Rectal smooth muscle tissue (tissue), 1 donor: ENCODE measurements around the gene SLC8A1.

Experiments
- H3K27ac ChIP-seq: one replicate; pipeline ENCODE4 v1.7.0; 2013; ENCODE audit warnings: low read depth, low read length, inconsistent platforms
- H3K27me3 ChIP-seq: one replicate; pipeline ENCODE4 v1.7.0; 2013; ENCODE audit warnings: low read length; ENCODE audit not compliant: control insufficient read depth, insufficient read depth
- H3K36me3 ChIP-seq: one replicate; pipeline ENCODE4 v1.7.0; 2013; ENCODE audit warnings: low read length; ENCODE audit not compliant: control insufficient read depth, insufficient read depth
- H3K4me1 ChIP-seq: one replicate; pipeline ENCODE4 v1.7.0; 2013; ENCODE audit warnings: low read length; ENCODE audit not compliant: control insufficient read depth, insufficient read depth
- H3K4me3 ChIP-seq: one replicate; pipeline ENCODE4 v1.7.0; 2013; ENCODE audit warnings: low read length
- H3K9ac ChIP-seq: one replicate; pipeline ENCODE4 v1.7.0; 2013; ENCODE audit warnings: low read length

SLC8A1 gene

DNA sequence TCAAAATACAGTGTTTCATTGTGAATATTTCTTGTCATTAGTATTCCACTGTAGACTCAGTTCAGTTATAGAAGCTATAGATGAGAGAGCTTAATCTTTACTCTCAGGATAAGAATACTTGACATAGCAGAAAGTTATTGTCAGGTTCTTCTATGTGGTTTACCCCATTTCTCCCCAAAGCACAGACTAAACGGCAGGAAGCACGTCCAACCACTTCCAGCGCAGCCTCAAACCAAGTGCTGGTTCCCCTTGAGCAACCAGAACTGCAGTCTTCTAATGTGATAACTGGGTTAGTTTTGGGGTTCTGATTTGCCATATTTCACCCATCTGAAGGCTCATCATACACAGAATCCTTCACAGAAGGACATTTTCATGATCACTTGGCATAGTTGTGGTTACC is 324.7 kb downstream of the SLC8A1 start:
- Histone ChIP-seq H3K27ac (peak overlapping the region; percentile 33), H3K4me3 (no peak overlapping the region), H3K27me3 (no peaks in the 10 kb centered on the region), H3K9ac (no peak overlapping the region), H3K4me1 (peaks cover 20% of the 10 kb centered on the region), H3K36me3 (no peaks in the 10 kb centered on the region)

DNA sequence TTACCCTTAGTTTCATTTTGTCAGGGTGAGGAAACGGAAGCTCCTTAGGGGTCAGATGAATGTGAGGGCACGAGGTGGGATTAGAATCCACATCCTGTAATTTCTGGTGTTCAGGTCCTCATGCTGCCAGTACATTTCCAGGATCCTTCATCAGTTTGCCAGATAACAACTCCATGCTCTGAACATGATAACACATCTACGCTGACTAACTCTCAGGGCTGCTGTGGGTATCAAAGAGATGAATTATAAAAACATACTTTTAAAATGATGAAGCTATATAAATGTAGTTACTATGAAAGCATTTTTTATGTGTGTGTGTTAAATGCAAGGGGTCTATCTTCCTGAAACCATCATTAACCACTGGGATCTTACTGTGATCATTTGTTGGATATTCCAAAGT is 325.9 kb downstream of the SLC8A1 start:
- Histone ChIP-seq H3K27ac (no peak overlapping the region), H3K36me3 (no peaks in the 10 kb centered on the region)

DNA sequence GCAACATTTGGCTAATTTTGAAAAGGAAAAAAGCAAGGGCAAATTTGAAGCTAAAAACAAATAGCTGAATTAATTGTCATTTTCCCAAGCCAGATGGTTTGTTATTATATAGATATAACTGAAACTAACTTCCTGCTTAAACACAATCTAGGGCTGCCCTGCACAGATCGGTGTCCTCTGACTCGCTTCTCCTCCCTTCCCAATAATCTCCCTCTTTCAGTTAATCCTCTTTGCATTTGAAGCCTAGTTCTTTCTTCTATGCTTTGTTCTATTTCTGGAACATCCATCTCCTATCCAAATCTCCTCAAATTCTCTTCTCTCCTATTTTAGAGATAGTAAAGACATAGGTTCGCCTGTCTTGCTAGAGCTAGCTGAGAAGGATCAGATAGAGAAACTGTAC is 328.1 kb downstream of the SLC8A1 start:
- H3K4me1 ChIP-seq, result peaks cover 11% of the 10 kb centered on the region
- H3K27ac ChIP-seq, result no peak overlapping the region
- H3K9ac ChIP-seq, result no peak overlapping the region
- no peaks in the 10 kb centered on the region for H3K27me3 ChIP-seq
- no peaks in the 10 kb centered on the region for H3K36me3 ChIP-seq
- H3K4me3 ChIP-seq, result no peak overlapping the region

More for the DNA sequence above, 325.9 kb downstream of the SLC8A1 start:
- H3K27me3 ChIP-seq, result no peaks in the 10 kb centered on the region
- peaks cover 20% of the 10 kb centered on the region for H3K4me1 ChIP-seq
- H3K4me3 ChIP-seq, result no peak overlapping the region
- H3K9ac ChIP-seq, result no peak overlapping the region

DNA sequence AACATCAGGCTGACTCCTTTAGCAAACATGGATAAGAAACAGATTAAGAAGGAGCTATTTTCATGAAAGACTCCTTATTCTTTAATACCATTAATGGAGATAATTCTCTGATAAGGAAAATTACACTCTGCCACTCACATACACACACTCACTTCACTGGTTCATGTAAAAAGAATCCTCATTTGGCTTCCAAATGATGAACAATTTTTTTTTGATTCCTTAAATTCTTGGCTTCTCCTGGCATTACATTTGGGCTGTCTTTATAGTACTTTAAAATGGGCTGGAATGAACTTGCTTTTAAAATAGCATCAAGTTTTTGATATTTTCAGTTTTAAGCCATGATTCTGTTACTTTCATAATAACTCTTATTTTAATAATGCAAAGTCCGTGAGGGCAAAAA is 328.6 kb downstream of the SLC8A1 start:
- no peaks in the 10 kb centered on the region for H3K27me3 ChIP-seq
- H3K4me3 ChIP-seq, result no peak overlapping the region
- peaks cover 9% of the 10 kb centered on the region for H3K4me1 ChIP-seq
- H3K9ac ChIP-seq, result no peak overlapping the region
- no peaks in the 10 kb centered on the region for H3K36me3 ChIP-seq
- H3K27ac ChIP-seq, result no peak overlapping the region

DNA sequence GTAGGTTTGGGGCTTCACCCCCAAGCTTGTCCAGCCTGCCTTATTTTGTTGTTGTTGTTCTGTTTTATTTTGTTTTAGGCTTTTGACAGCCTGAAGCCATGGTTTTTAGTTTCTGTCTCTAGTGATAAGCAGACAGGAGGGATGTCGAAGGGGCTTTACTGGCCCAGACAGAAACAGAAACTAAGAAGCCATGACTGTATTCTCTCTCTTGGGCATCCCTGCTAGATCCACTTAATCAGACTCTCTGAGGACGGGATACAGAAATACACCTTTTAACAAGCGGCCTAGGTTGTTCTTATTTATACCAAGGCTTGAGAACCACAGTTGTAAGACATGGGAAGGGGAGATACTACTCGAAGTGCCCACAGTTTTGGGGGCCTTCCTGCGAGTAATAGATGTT is 330.9 kb downstream of the SLC8A1 start:
- Histone ChIP-seq H3K27me3 (no peaks in the 10 kb centered on the region), H3K36me3 (no peaks in the 10 kb centered on the region), H3K27ac (no peak overlapping the region), H3K9ac (no peak overlapping the region), H3K4me3 (no peak overlapping the region), H3K4me1 (peaks cover 7% of the 10 kb centered on the region)

DNA sequence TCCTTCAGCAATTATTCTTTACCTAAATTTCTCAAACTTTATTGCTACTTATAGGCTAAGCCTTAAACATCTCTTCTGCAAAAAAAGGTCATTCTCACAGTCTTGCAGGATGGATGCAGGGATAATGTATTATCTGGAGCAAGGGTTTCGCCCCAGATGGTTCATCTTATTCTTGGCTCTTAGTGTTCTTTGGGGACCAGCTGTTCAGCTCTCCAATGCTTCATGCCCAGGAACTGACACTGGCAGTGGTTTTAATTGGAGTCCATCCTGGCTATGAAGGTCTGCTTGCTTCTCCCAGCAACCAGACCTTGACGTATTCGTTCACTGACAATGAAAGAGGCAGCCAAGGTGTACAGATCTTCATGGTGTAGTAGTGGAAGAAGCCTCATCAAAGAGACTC is 331.9 kb downstream of the SLC8A1 start:
- Histone ChIP-seq H3K27ac (no peak overlapping the region), H3K27me3 (no peaks in the 10 kb centered on the region), H3K4me3 (no peak overlapping the region), H3K36me3 (no peaks in the 10 kb centered on the region), H3K9ac (no peak overlapping the region), H3K4me1 (peaks cover 7% of the 10 kb centered on the region)

DNA sequence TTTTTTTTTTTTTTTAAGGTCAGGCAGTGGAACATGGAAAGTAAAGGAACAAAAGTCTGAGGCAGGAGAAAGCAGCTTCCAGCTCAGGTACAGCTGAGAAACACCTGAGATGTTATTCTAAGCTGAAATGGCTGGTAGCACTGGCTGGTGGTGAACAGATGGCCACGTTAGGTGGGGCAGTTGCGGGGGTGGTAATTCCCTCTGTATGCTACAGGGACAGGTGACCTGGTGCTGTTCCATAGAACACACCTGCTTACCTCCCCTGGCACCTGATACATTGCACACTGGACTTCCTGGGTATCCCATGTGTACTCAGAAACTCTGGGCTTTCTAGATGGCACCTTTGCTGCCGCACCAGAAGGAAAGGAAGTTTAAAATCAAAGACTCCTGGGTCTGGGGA is 333.3 kb downstream of the SLC8A1 start:
- no peak overlapping the region for H3K4me3 ChIP-seq
- peaks cover 2% of the 10 kb centered on the region for H3K36me3 ChIP-seq
- H3K27ac ChIP-seq, result no peak overlapping the region
- no peaks in the 10 kb centered on the region for H3K4me1 ChIP-seq
- H3K27me3 ChIP-seq, result no peaks in the 10 kb centered on the region
- H3K9ac ChIP-seq, result no peak overlapping the region

DNA sequence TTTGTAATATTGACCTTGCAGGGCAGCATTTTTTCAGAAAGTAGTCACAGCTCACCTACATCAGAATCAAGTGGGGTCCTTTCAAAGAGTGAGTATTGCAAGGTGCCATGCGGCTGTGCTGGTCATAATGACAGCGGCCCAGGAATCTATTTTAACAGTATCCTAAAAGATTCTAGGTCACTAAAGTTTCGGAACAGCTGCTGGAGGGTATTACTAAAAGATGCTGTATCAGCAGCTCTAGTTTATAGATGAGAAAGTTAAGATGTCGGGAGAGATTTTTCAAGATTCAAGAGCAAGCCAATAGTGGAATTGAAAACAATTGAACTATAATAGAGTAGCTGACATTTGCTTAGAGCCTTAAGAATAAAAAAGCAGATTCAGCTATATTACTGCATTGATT is 336.0 kb downstream of the SLC8A1 start:
- Histone ChIP-seq H3K9ac (no peak overlapping the region), H3K36me3 (peaks cover 2% of the 10 kb centered on the region), H3K27ac (no peak overlapping the region), H3K4me1 (no peaks in the 10 kb centered on the region), H3K27me3 (no peaks in the 10 kb centered on the region), H3K4me3 (no peak overlapping the region)

DNA sequence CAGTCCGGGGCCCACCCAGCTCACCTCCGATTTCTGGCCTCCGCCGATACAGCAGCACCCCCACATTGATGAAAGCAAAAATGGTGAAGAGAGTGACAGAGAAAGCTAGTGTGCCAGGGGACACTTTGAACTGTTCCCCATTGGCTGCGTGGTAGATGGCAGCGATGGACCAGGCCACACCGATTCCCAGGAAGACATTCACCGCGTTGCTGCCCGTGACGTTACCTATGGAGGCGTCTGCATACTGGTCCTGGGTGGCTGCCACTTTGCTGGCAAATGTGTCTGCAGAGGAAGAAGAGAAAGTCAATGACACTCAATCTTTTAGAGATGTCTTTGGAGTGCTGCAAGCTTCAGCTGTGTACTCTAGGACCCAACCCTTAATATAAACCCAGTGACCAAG is 336.5 kb downstream of the SLC8A1 start:
- Histone ChIP-seq H3K4me3 (no peak overlapping the region), H3K27me3 (no peaks in the 10 kb centered on the region), H3K27ac (no peak overlapping the region), H3K36me3 (peaks cover 2% of the 10 kb centered on the region), H3K9ac (no peak overlapping the region), H3K4me1 (no peaks in the 10 kb centered on the region)

DNA sequence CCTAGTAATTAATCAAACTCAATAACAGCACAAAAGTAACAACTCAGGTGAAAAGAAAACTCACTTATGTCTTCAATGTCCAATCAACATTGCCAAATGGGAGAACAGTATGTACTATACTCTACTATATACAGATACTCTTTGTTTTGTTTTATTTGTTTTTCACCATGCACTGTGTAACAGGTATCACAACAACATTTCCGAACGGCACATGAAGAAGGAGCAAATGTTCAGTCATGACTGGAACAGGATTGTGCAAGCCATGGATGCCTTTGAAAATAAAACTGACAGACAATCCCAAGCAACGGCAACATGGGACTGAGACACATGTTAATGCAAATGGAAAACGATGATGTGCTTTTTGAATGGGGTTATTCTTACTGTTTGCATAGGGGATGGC is 337.9 kb downstream of the SLC8A1 start:
- no peaks in the 10 kb centered on the region for H3K4me1 ChIP-seq
- H3K36me3 ChIP-seq, result peaks cover 2% of the 10 kb centered on the region
- no peaks in the 10 kb centered on the region for H3K27me3 ChIP-seq
- no peak overlapping the region for H3K9ac ChIP-seq
- H3K27ac ChIP-seq, result no peak overlapping the region
- H3K4me3 ChIP-seq, result no peak overlapping the region

DNA sequence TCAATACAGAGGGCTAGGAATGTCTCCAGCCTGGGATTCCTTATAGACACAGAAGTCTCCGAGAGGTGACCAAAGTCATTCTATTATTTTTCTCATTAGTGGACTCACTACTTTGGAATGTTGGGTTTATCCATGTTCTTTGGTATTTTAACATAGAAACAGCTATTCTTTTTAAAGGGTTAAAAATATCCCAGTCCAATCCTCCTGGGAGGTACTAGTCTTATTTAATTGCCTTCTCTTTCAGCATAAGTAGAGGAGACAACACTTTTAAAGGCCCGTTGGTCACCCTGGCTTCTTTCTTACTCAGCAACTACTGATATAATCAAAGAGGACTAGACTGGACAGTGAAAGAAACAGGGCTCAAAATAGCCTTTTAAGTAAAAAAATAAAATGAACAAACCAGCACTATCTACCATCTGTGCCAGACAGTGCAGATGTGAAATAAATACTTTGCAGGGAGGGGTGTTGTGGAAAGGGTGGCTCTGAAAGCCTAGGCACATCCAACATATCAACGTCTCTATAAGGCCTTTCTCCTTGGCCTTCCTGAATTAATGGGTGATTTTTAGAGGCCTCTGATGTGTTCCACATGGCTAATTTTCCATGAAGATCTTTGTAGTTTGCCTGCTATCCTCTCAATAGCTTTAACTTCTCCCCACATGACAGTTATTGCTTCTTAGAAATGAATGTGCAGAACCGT is 338.5 kb downstream of the SLC8A1 start:
- Histone ChIP-seq H3K27me3 (no peaks in the 10 kb centered on the region), H3K9ac (no peak overlapping the region), H3K4me3 (no peak overlapping the region), H3K4me1 (no peaks in the 10 kb centered on the region), H3K36me3 (peaks cover 2% of the 10 kb centered on the region), H3K27ac (no peak overlapping the region)

DNA sequence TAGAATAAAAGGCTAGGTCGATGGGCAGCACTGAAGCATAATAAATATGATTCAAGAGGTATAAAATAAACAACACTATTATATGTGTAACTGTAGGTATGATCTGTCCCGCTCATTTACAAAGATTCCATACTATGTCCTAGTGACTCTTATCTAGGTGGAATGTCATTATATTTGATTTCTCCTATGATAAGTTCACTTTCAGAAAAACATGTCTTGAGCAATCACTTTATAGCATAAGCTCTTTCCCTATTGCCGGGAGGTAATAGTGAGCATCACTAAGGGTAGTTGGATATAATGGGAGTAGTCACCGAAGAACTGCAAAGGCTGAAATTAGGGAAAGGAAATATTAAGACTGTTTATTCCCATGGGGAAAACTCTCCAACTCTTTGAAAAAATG is 342.5 kb downstream of the SLC8A1 start:
- Histone ChIP-seq H3K27me3 (no peaks in the 10 kb centered on the region), H3K4me1 (no peaks in the 10 kb centered on the region), H3K4me3 (no peak overlapping the region), H3K9ac (no peak overlapping the region), H3K36me3 (no peaks in the 10 kb centered on the region), H3K27ac (no peak overlapping the region)

DNA sequence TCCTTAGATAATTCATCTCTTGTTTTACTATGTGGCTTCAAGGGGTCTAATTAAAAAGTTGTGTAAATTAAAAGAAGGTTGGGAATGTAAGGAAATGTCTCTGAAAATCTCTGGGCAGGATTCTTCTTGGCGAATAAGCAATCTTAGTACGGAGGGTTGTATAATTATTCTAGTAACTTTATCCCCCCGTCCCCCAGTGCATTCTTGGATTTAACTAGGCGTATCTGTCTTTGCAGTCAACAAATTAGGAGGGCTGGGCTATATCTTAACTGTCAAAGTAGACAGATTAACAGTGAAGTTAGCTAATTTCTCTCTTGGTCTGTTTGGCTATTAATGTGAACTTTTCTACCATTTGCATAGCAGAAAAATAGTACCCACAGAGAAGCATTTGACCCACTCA is 343.0 kb downstream of the SLC8A1 start:
- Histone ChIP-seq H3K27me3 (no peaks in the 10 kb centered on the region), H3K4me3 (no peak overlapping the region), H3K36me3 (no peaks in the 10 kb centered on the region), H3K9ac (no peak overlapping the region), H3K4me1 (peaks cover under 1% of the 10 kb centered on the region), H3K27ac (no peak overlapping the region)
